Omental fat pad (tissue), 4 donors: Measurements from ENCODE around the gene CTRB2. TPM values are rescaled to one million over a fixed set of nuclear protein-coding genes. Genes with fewer than 3 reads are reported as not detected.

ENCODE experiments used
- ATAC-seq: fragments of 150-250 bp; one replicate; pipeline ENCODE4 v1.9.1; 2016; ENCODE audit warnings: mild to moderate bottlenecking, moderate library complexity; ENCODE audit not compliant: low FRiP score
- DNase-seq: peaks from one replicate; pipeline ENCODE4 v3.0.0-alpha.2; 2019; ENCODE audit warnings: low spot score
- total RNA-seq, 4 donors: library from RNA; depleted of rRNA; stranded (reverse); fragments of >200 nt; gene quantifications; one replicate each; pipeline ENCODE4 v1.1.0, GENCODE V29; 2016
- TF ChIP-seq, protein P1 (sequence below), 3 donors: fragments of 450-650 bp; IDR thresholded peaks; one replicate each; pipeline ENCODE4 v1.5.1; 2016 to 2017; ENCODE audit warnings: antibody characterized with exemption in 3 of 3, mild to moderate bottlenecking in 3 of 3, moderate library complexity in 2 of 3

The CTRB2 gene
- total RNA-seq, 4 donors from 2014 or later: not detected

DNA sequence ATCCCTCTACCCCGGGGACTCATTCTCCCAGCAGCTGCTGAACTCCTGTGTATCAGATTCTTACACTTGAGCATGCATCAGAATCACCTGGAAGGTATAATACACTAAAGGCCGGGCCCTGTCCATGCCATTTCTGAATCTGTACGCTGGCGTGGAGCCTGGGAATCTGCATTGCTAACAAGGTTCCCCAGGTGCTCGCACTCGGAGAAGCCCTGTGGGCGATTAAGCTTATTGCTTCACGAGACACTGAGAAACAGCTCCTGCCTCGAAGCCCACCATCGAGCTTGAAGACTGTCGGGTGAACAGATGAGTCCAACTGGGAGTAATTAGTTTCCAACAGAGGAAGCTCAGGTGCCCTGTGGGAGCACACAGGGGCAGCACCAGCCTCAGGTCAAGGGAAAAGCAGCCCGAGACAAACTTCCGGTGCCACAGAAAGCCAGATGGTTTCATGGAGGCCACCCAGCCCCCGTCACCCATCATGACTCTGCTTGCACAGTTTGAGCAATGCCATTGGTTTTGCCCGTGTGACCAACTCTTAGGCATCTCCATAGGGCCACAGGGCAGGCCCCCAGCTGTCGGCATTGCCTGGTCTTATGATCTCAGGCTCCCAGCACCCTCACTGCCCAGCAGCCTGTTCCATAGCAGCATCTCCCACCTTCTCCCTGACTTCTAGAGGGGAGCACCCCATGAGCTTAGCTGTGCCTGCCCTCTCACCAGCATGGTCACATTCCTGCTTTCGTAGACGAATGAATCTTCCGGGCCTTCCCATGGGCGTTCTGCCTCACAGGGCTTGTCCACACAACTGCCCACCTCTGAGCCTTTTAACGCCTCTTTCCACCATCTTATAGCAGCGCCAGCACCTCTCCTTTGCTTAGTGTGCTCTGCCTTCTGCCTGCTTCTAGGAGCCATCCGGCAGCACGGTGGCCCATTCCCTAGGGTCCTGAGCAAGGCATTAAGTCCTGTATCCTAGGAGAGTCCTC, 10.9 kb downstream of the CTRB2 start:
- DNase-seq: no peak
- TF ChIP-seq, protein P1, sequence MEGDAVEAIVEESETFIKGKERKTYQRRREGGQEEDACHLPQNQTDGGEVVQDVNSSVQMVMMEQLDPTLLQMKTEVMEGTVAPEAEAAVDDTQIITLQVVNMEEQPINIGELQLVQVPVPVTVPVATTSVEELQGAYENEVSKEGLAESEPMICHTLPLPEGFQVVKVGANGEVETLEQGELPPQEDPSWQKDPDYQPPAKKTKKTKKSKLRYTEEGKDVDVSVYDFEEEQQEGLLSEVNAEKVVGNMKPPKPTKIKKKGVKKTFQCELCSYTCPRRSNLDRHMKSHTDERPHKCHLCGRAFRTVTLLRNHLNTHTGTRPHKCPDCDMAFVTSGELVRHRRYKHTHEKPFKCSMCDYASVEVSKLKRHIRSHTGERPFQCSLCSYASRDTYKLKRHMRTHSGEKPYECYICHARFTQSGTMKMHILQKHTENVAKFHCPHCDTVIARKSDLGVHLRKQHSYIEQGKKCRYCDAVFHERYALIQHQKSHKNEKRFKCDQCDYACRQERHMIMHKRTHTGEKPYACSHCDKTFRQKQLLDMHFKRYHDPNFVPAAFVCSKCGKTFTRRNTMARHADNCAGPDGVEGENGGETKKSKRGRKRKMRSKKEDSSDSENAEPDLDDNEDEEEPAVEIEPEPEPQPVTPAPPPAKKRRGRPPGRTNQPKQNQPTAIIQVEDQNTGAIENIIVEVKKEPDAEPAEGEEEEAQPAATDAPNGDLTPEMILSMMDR (IDR thresholded peaks at IDR 0.05): no peak
- no peak for ATAC-seq

DNA sequence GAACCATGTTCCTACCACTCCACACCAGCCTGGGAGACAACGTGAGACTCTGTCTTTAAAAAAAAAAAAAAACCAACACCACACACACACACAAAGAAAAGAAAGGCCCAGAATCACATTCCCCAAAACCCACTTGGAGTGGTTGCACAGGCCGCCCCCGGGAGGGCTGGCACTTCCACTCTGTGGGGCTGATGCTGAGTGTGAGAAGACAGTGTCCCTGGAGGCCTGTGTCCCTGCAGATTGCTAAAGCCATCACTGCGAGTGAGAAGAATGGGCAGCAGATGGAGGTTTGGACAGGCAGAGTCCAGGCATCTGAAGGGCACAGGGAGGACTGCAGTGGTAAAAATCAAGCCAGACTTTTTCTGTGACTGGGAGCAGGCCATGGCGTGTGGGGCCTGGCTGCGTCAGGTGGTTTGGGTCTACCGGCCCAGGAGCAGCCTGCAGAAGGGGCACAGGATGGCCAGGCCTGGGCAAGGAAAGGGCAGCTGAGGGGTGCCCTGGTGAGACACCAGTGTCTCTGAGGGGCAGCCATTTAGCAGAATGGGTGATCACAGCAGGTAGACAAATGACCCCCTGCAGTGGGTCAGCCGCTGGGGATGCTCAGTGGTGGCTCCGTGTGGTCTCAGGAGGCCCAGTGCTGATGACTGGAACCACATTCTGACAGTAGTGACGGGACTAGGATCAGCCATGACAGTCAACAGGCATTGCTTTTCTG, 13.1 kb downstream of the CTRB2 start:
- ATAC-seq (no peak), DNase-seq (no peak)
- TF ChIP-seq, protein P1 (IDR thresholded peaks at IDR 0.05): no peak

DNA sequence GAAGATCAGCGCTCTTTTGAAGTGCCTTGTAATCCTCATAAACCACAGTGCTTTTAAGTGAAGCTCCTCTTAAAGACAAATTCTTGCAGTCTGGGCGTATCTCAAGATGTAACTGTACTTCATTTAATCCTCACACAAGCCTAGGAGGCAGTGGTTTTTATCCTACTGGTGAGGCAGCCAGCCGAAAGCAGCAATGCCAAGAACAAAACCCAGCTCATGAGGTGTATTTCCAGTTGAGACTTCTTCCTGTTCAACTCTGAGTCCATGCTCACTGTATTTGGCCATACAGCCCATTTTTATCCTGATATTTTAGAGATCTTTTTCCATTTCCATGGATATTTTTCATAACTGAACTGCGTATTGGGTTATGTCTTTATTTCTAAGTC, 13.7 kb downstream of the CTRB2 start:
- no peak for ATAC-seq
- no peak for DNase-seq
- TF ChIP-seq, protein P1 (IDR thresholded peaks at IDR 0.05): no peak

DNA sequence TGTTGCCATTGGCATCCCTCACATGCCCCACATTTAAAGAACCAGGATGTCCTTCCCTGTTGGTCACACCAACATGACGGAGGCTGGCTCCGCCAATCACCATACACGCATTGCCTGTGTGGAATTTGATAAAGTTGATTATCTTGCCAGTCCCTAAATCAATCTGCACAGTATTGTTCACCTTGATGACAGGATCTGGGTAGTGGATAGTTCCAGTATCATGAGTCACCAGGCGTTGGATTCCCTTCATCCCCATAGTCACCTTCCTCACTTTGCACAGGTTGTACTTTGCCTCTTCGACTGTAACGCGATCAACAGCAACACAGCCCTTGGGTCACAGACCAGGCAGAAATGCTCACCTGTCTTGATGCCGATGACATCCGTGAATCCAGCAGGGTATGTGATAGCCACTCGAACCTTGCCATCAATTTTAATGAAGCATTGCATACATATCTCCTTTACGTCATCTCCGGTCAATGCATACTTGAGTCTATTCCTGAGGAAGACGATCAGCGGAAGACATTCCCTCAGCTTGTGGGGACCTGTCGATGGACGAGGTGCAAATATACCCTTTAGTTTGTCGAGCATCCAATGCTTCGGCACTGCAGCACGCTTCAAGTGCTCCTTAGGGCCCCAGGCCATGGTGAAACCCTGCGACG, 14.2 kb downstream of the CTRB2 start:
- TF ChIP-seq, protein P1 (IDR thresholded peaks at IDR 0.05): no peak
- DNase-seq (no peak), ATAC-seq (no peak)

DNA sequence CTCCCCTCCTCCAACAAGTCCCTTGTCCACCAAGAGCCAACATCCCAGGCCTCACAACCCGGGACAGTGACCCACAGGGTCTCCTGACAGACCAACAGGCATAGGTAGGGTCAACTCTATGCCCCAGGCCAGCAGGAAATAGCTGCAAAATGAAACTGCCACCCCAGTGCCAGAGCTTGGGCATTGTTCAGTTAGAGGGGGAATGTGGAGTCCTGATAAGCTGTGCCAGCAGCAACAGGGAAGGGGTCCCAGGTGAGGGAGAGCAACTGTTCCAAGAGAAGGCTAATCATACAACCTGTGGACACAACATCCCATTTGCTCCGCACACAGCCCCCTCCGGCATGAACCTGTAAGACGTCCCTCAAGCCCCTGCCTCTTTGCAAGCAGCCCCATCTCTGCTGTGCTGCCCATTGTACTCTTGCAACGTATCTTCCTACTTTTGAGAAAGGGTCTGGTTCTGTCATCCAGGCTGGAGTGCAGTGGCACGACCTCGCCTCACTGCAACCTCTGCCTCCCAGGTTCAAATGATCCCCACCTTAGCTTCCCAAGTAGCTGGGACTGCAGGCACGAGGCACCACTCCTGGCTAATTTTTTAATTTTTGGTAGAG, 17.2 kb downstream of the CTRB2 start:
- no peak for ATAC-seq
- TF ChIP-seq, protein P1 (IDR thresholded peaks at IDR 0.05): no peak
- DNase-seq: no peak

DNA sequence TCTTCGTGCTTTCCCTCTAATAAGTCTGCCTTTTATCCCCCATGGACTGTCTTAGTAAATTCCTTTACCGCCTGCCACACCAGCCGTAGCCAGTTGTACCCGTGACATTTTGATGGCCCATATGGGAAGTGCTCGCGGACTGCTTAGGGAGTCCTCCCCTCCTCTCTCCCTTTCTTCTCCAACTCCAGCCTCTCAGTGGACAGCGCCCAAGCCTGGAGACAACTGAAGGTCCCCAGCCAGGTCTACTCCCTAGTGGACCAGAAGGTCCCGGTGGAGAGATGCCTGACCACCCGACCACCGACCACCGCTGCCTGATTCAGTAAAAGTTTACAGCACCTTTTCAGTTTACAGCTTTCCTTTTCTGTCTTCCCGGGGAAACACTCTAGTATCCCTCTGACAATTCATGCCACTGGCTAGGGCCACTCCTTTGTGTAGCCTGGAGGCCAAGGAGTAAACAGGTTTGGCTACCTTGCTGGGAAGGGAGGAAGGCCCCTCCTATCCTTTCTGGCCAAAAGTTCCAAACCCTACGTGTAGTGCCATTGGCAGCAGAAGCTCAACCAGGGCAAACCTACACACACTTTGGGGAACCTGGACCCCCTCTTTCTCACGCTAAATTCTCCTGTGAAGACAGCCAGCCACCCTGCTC, 18.0 kb downstream of the CTRB2 start:
- DNase-seq: no peak
- no peak for ATAC-seq
- TF ChIP-seq, protein P1 (IDR thresholded peaks at IDR 0.05): no peak
